Suprapubic skin (tissue), 3 donors: Measurements from ENCODE around the gene CLMN.

ENCODE experiments used
- CTCF ChIP-seq, 2 donors: fragments of 200-600 bp in 1 of 2; fragments of 450-650 bp in 1 of 2; sonication (generic) in 1 of 2; IDR thresholded peaks; one replicate each; pipeline ENCODE4 v1.5.1; 2016 to 2019; ENCODE audit warnings: antibody characterized with exemption in 2 of 2, mild to moderate bottlenecking in 1 of 2, moderate library complexity in 1 of 2
- POLR2A ChIP-seq, 2 donors: fragments of 450-650 bp; IDR thresholded peaks; one replicate each; pipeline ENCODE4 v1.6.1; 2017; ENCODE audit warnings: antibody characterized with exemption in 2 of 2, mild to moderate bottlenecking in 2 of 2, moderate library complexity in 2 of 2

- TF ChIP-seq CTCF (IDR thresholded peaks at IDR 0.05), result no peak
- no peak for TF ChIP-seq POLR2A (IDR thresholded peaks at IDR 0.05)
These were observed 25.4 kb downstream of the CLMN start for GRCh38 chr14:95294320-95294719.
